SK-N-SH (cell line): Measurements from ENCODE around the gene ABHD15. TPM values are rescaled to one million over a fixed set of nuclear protein-coding genes. Genes with fewer than 3 reads are reported as not detected.

Experiments
- CTCF ChIA-PET: fragments of 300-600, 350-600 bp; formaldehyde crosslinking; extraction: SDS; loops from one replicate; lab custom pipeline; 2021; lab: Yijun Ruan, JAX
- POLR2A ChIA-PET: fragments of 350-600 bp; sonication (Branson Sonifier 250); formaldehyde crosslinking; extraction: SDS; loops from one replicate; lab custom pipeline; 2020; ENCODE audit warnings: antibody characterized with exemption, inconsistent platforms; lab: Yijun Ruan, JAX
- DNase-seq: peaks from one replicate; pipeline ENCODE4 v3.0.0; 2012
- H2AFZ ChIP-seq: fragments of 200-600 bp; sonication (generic); 2 replicates; pipeline ENCODE4 v1.8.1; 2016; ENCODE audit warnings: antibody characterized with exemption, mild to moderate bottlenecking, low read depth
- H3F3A ChIP-seq: fragments of 200-600 bp; sonication (generic); replicated peaks from 2 replicates; pipeline ENCODE3; 2016; ENCODE audit warnings: antibody characterized with exemption, mild to moderate bottlenecking; ENCODE audit not compliant: insufficient read depth
- H3K27ac ChIP-seq, 2 experiments: fragments of 200-500 bp in 1 of 2; fragments of 200-600 bp in 1 of 2; sonication (Bioruptor generic) in 1 of 2; sonication (generic), shearing (Covaris generic) in 1 of 2; 2 replicates each; pipeline versions ENCODE4 v1.5.1 to v1.6.1; 2014 to 2016; ENCODE audit warnings: low read depth in 2 of 2, inconsistent platforms in 1 of 2, low read length in 1 of 2, mild to moderate bottlenecking in 1 of 2, mixed read lengths in 1 of 2
- H3K27me3 ChIP-seq: fragments of 200-600 bp; sonication (generic), shearing (Covaris generic); 2 replicates; pipeline ENCODE4 v1.6.1; 2016; ENCODE audit warnings: mixed run types; ENCODE audit not compliant: insufficient read depth
- H3K36me3 ChIP-seq, 2 experiments: fragments of 200-500 bp in 1 of 2; fragments of 200-600 bp in 1 of 2; sonication (Bioruptor generic) in 1 of 2; sonication (generic) in 1 of 2; replicated peaks in 1 of 2; 2 replicates each; pipeline versions ENCODE3 to v1.5.1; 2014 to 2016; ENCODE audit warnings: low read length in 1 of 2, mild to moderate bottlenecking in 1 of 2; ENCODE audit not compliant: insufficient read depth in 2 of 2, control insufficient read depth in 1 of 2
- H3K4me1 ChIP-seq, 2 experiments: fragments of 200-500 bp in 1 of 2; fragments of 200-600 bp in 1 of 2; sonication (Bioruptor generic) in 1 of 2; sonication (generic), shearing (Covaris generic) in 1 of 2; 2 replicates each; pipeline versions ENCODE4 v1.5.1 to v1.6.1; 2014 to 2016; ENCODE audit warnings: low read depth in 1 of 2, low read length in 1 of 2, mixed run types in 1 of 2; ENCODE audit not compliant: insufficient read depth in 2 of 2, control insufficient read depth in 1 of 2
- H3K4me2 ChIP-seq: fragments of 200-600 bp; sonication (generic), shearing (Covaris generic); 2 replicates; pipeline ENCODE4 v1.6.1; 2017; ENCODE audit warnings: mixed run types
- H3K4me3 ChIP-seq, 2 experiments: fragments of 200-500 bp in 1 of 2; fragments of 200-600 bp in 1 of 2; sonication (Bioruptor generic) in 1 of 2; sonication (generic), shearing (Covaris generic) in 1 of 2; 2 replicates each; pipeline versions ENCODE4 v1.5.1 to v1.8.1; 2014 to 2016; ENCODE audit warnings: low read depth in 2 of 2, inconsistent platforms in 1 of 2, low read length in 1 of 2, mild to moderate bottlenecking in 1 of 2, mixed read lengths in 1 of 2, moderate library complexity in 1 of 2
- H3K79me2 ChIP-seq: fragments of 200-600 bp; sonication (generic); 2 replicates; pipeline ENCODE4 v1.8.1; 2017; ENCODE audit warnings: mild to moderate bottlenecking; ENCODE audit not compliant: insufficient read depth
- H3K9ac ChIP-seq: fragments of 200-600 bp; sonication (generic); 2 replicates; pipeline ENCODE4 v1.6.1; 2017; ENCODE audit warnings: mixed run types
- H3K9me2 ChIP-seq: fragments of 200-600 bp; sonication (generic); 2 replicates; pipeline ENCODE4 v1.6.1; 2017; ENCODE audit warnings: mixed run types
- H3K9me3 ChIP-seq: fragments of 200-600 bp; sonication (generic); 2 replicates; pipeline ENCODE4 v1.6.1; 2017; ENCODE audit warnings: mixed run types, mild to moderate bottlenecking, moderate library complexity
- H4K20me1 ChIP-seq: fragments of 200-600 bp; sonication (generic); 2 replicates; pipeline ENCODE4 v1.6.1; 2017; ENCODE audit warnings: mild to moderate bottlenecking, mixed run types; ENCODE audit not compliant: insufficient read depth
- CHD2 ChIP-seq: fragments of 150-350 bp; IDR thresholded peaks from 2 replicates; pipeline ENCODE4 v1.6.1; 2018; ENCODE audit warnings: low read length; ENCODE audit not compliant: partially characterized antibody
- EP300 ChIP-seq, 2 experiments: IDR thresholded peaks; 2 replicates each; pipeline versions ENCODE4 v1.4.0 to v1.6.1; 2012; ENCODE audit warnings: borderline replicate concordance in 1 of 2, low read depth in 1 of 2, low read length in 1 of 2
- GABPA ChIP-seq: IDR thresholded peaks from 2 replicates; pipeline ENCODE4 v1.4.0; 2012; ENCODE audit warnings: low read depth, mild to moderate bottlenecking
- JUND ChIP-seq: IDR thresholded peaks from 2 replicates; pipeline ENCODE4 v1.4.0; 2012
- NFIC ChIP-seq: IDR thresholded peaks from 2 replicates; pipeline ENCODE4 v1.4.0; 2012; ENCODE audit warnings: borderline replicate concordance
- PBX3 ChIP-seq: IDR thresholded peaks from 2 replicates; pipeline ENCODE4; 2012
- RAD21 ChIP-seq: IDR thresholded peaks from 2 replicates; pipeline ENCODE4 v1.6.1; 2012; ENCODE audit warnings: mild to moderate bottlenecking, low read length
- REST ChIP-seq: IDR thresholded peaks from 2 replicates; pipeline ENCODE4 v1.6.1; 2012; ENCODE audit warnings: mild to moderate bottlenecking, low read depth, low read length, moderate library complexity
- RFX5 ChIP-seq: IDR thresholded peaks from 2 replicates; pipeline ENCODE4 v1.6.1; 2012; ENCODE audit warnings: mild to moderate bottlenecking, improper control_type of control experiment, low read length
- RXRA ChIP-seq: IDR thresholded peaks from 2 replicates; pipeline ENCODE4 v1.4.0; 2012; ENCODE audit warnings: low read depth, mild to moderate bottlenecking, borderline replicate concordance
- SMC3 ChIP-seq: IDR thresholded peaks from 2 replicates; pipeline ENCODE4 v1.6.1; 2012; ENCODE audit warnings: low read depth, low read length, improper control_type of control experiment
- USF1 ChIP-seq: IDR thresholded peaks from 2 replicates; pipeline ENCODE4 v1.4.0; 2012; ENCODE audit warnings: low read depth, borderline replicate concordance
- USF2 ChIP-seq: fragments of 150-350 bp; IDR thresholded peaks from 2 replicates; pipeline ENCODE4 v1.6.1; 2017; ENCODE audit warnings: antibody characterized with exemption, low read length, low read depth, borderline replicate concordance
- YY1 ChIP-seq: IDR thresholded peaks from 2 replicates; pipeline ENCODE4 v1.4.0; 2012; ENCODE audit warnings: low read depth, mild to moderate bottlenecking
- WGBS: methylation state at CpG from one replicate; pipeline ENCODE4 v1.1.6; 2017; ENCODE audit warnings: low lambda C conversion rate; 5-methylcytosine and 5-hydroxymethylcytosine counted together
- polyA plus RNA-seq, 3 experiments: library from polyadenylated mRNA; depleted of rRNA; stranded (reverse); fragments of >200 nt; gene quantifications; 2 replicates each; pipeline ENCODE4 v1.2.3, GENCODE V29; 2012
- TF ChIP-seq, protein P1 (sequence below): fragments of 200-600 bp; sonication (generic); IDR thresholded peaks from 2 replicates; pipeline ENCODE4 v1.6.1; 2017; ENCODE audit warnings: antibody characterized with exemption, mild to moderate bottlenecking, moderate library complexity

ABHD15 gene
- polyA plus RNA-seq, 1 of the 3 experiments (the other 2 are of a cell fraction), result 7.0 TPM

DNA sequence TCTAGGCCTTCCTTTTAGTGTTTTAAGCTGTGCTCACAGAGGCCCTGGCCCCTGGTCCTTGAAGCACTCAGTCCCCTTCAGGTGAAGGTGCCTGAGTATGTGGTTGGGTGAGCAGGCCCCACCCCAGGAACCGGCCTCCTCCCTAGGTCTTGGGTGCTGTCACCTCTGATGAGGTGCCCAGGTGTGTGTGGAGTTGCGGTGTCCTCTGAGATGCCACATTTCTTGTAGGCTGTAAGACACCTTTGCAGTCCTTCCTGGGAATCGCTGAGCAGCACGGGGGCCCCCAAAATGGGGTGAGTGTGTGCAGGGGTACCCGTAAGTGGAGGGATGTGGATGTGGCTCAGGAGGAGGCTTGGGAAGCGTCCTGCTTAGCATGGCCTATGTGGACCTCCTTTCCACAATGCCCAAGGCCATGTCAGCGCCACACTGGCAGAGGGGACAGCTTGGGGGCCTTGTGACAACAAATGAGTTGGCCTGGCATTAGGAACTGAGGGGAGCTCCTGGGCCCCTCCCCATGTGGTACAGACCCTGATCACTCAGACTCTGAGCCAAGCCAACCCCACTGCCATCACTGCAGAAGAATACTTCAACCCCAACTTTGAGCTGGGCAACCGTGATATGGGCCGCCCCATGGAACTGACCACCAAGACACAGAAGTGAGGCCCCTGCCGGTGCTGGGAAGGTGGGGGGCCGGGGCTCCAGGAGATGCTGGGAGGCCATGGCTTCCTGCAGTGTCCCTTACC lies 44.7 kb upstream of the ABHD15 start:
- Histone ChIP-seq H3F3A (no peaks in the 10 kb centered on the region), H2AFZ (no peak overlapping the region), H3K27me3 (no peaks in the 10 kb centered on the region), H3K9me3 (no peaks in the 10 kb centered on the region), H3K36me3 (peaks cover 0 to 34% of the 10 kb centered on the region in 2 experiments), H3K79me2 (no peaks in the 10 kb centered on the region), H3K4me2 (no peak overlapping the region), H3K9ac (no peak overlapping the region), H3K4me1 (peaks cover 0 to 2% of the 10 kb centered on the region in 2 experiments; a peak in 1 of 4 replicates), H3K4me3 (no peak overlapping the region), H4K20me1 (no peaks in the 10 kb centered on the region), H3K9me2 (no peaks in the 10 kb centered on the region), H3K27ac (no peak overlapping the region)
- CTCF ChIA-PET, result no interaction called here
- DNase-seq, result no peak
- POLR2A ChIA-PET, result no interaction called here
- TF ChIP-seq, protein P1, sequence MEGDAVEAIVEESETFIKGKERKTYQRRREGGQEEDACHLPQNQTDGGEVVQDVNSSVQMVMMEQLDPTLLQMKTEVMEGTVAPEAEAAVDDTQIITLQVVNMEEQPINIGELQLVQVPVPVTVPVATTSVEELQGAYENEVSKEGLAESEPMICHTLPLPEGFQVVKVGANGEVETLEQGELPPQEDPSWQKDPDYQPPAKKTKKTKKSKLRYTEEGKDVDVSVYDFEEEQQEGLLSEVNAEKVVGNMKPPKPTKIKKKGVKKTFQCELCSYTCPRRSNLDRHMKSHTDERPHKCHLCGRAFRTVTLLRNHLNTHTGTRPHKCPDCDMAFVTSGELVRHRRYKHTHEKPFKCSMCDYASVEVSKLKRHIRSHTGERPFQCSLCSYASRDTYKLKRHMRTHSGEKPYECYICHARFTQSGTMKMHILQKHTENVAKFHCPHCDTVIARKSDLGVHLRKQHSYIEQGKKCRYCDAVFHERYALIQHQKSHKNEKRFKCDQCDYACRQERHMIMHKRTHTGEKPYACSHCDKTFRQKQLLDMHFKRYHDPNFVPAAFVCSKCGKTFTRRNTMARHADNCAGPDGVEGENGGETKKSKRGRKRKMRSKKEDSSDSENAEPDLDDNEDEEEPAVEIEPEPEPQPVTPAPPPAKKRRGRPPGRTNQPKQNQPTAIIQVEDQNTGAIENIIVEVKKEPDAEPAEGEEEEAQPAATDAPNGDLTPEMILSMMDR, result no peak
- TF ChIP-seq SMC3 (no peak), EP300 (IDR thresholded peaks at IDR 0.05; ENCODE audit: borderline replicate concordance in 1 of 2, low read depth in 1 of 2, low read length in 1 of 2) (no peak), PBX3 (no peak), RXRA (no peak), NFIC (no peak), RFX5 (no peak), USF2 (no peak), RAD21 (no peak), YY1 (no peak), GABPA (no peak), CHD2 (no peak), USF1 (no peak), REST (no peak), JUND (no peak)
- 91% methylated on average over 11 of the region's 11 CpGs for WGBS
